Hepatocyte (in vitro differentiated cells): Measurements from ENCODE around the gene ZNF423. TPM values are rescaled to one million over a fixed set of nuclear protein-coding genes. Genes with fewer than 3 reads are reported as not detected.

ENCODE experiments used
- DNase-seq: peaks from one replicate; pipeline ENCODE4 v3.0.0-alpha.2; 2016; ENCODE audit warnings: low spot score
- H2AFZ ChIP-seq: fragments of 200-600 bp; sonication (generic); 2 replicates; pipeline ENCODE4 v1.6.0; 2016; ENCODE audit warnings: antibody characterized with exemption, mild to moderate bottlenecking
- H3K27ac ChIP-seq: fragments of 200-600 bp; sonication (generic); 2 replicates; pipeline ENCODE4 v1.5.1; 2016; ENCODE audit warnings: mild to moderate bottlenecking
- H3K27me3 ChIP-seq: fragments of 200-600 bp; sonication (generic); 2 replicates; pipeline ENCODE4 v1.6.1; 2016
- H3K36me3 ChIP-seq: fragments of 200-600 bp; sonication (generic); replicated peaks from 2 replicates; pipeline ENCODE4 v1.5.1; 2016; ENCODE audit warnings: low read depth; ENCODE audit not compliant: insufficient read depth
- H3K4me1 ChIP-seq: fragments of 200-600 bp; sonication (generic); 2 replicates; pipeline ENCODE4 v1.5.1; 2016; ENCODE audit warnings: mild to moderate bottlenecking, moderate library complexity; ENCODE audit not compliant: insufficient read depth
- H3K4me2 ChIP-seq: fragments of 200-600 bp; sonication (generic); 2 replicates; pipeline ENCODE4 v1.6.0; 2016
- H3K4me3 ChIP-seq: fragments of 200-600 bp; sonication (generic); 2 replicates; pipeline ENCODE4 v1.5.1; 2016; ENCODE audit warnings: mild to moderate bottlenecking
- H3K79me2 ChIP-seq: fragments of 200-600 bp; sonication (generic); 2 replicates; pipeline ENCODE4 v1.6.0; 2017; ENCODE audit warnings: mild to moderate bottlenecking
- H3K9me2 ChIP-seq: fragments of 200-600 bp; sonication (generic); replicated peaks from 2 replicates; pipeline ENCODE4 v1.6.0; 2017; ENCODE audit warnings: mild to moderate bottlenecking; ENCODE audit not compliant: insufficient read depth
- H3K9me3 ChIP-seq: fragments of 200-600 bp; sonication (generic); 2 replicates; pipeline ENCODE4 v1.5.1; 2016; ENCODE audit warnings: low read depth, mild to moderate bottlenecking
- H4K20me1 ChIP-seq: fragments of 200-600 bp; sonication (generic); 2 replicates; pipeline ENCODE4 v1.6.0; 2016; ENCODE audit warnings: mild to moderate bottlenecking; ENCODE audit not compliant: insufficient read depth, poor library complexity, severe bottlenecking
- EZH2 ChIP-seq: fragments of 200-600 bp; sonication (generic); IDR thresholded peaks from 2 replicates; pipeline ENCODE4 v1.6.1; 2016; ENCODE audit warnings: antibody characterized with exemption, mild to moderate bottlenecking, borderline replicate concordance
- EZH2phosphoT487 ChIP-seq: fragments of 200-600 bp; sonication (generic); IDR thresholded peaks from one replicate; pipeline ENCODE4 v1.6.1; 2018; ENCODE audit warnings: antibody characterized with exemption, mild to moderate bottlenecking, low read depth, moderate library complexity; ENCODE audit not compliant: unreplicated experiment, severe bottlenecking
- WGBS: methylation state at CpG from one replicate; pipeline ENCODE4 v1.1.6; 2016; ENCODE audit warnings: low lambda C conversion rate; ENCODE audit errors: missing lambda C conversion rate; 5-methylcytosine and 5-hydroxymethylcytosine counted together
- polyA plus RNA-seq: library from polyadenylated mRNA; unstranded; fragments of >200 nt; fragmentation: Nextera tagmentation; extraction: Ambion mirVana; gene quantifications from 2 replicates; pipeline ENCODE4 v1.2.1, GENCODE V29; 2016
- total RNA-seq: library from RNA; depleted of rRNA; stranded (reverse); fragments of >200 nt; gene quantifications from 2 replicates; pipeline ENCODE4 v1.2.3, GENCODE V29; 2014
- TF ChIP-seq, protein P1 (sequence below): fragments of 200-600 bp; sonication (generic); IDR thresholded peaks from 2 replicates; pipeline ENCODE4 v1.5.1; 2016; ENCODE audit warnings: antibody characterized with exemption, mild to moderate bottlenecking; ENCODE audit not compliant: poor library complexity

Gene ZNF423
- total and polyA plus RNA-seq, 2 experiments from 2014 or later: 9.6 to 11.8 TPM

DNA sequence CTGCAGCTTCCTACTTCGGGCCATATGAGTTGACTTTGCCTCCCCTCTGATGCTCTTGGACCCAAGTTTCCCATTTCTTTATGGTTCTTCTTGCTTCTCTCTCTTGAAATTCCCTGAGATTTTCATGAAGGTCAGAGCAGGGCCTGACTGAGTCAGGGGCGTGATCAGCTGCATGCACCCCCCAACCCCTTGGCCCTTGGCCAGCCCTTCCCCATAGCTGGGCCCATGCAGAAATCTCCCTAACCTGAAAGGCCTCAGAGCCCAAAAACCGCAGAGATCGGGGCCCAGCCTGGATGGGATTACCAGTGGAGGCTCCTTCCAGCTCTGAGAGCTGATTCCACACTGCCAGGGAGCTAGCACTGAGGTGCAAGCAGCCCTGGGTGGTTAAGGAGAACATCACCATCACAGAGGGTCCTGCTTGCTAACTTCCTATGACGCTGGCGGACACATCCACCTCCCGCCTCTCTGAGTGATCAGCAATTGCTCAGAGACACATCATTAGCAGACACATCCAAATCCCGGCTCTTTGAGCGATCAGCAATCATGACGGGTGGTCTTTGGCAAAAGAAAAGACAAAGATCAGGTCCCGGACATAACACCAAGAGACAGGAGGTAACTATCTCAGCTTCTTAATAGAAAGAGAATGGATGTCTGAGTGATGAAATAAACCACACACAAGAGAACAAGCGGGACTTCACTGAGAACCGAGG is 320.9 kb downstream of the ZNF423 start:
- Histone ChIP-seq H3K4me1 (peaks cover 4% of the 10 kb centered on the region), H3K36me3 (no peaks in the 10 kb centered on the region), H4K20me1 (no peaks in the 10 kb centered on the region), H3K9me3 (no peaks in the 10 kb centered on the region), H3K4me2 (no peak overlapping the region), H3K27ac (no peak overlapping the region), H3K9me2 (no peaks in the 10 kb centered on the region), H3K27me3 (no peaks in the 10 kb centered on the region), H3K4me3 (no peak overlapping the region), H3K79me2 (no peaks in the 10 kb centered on the region), H2AFZ (no peak overlapping the region)
- no peak for DNase-seq
- WGBS: 89% methylated on average over 13 of the region's 13 CpGs
- TF ChIP-seq EZH2 (no peak), EZH2phosphoT487 (no peak)
- TF ChIP-seq, protein P1, sequence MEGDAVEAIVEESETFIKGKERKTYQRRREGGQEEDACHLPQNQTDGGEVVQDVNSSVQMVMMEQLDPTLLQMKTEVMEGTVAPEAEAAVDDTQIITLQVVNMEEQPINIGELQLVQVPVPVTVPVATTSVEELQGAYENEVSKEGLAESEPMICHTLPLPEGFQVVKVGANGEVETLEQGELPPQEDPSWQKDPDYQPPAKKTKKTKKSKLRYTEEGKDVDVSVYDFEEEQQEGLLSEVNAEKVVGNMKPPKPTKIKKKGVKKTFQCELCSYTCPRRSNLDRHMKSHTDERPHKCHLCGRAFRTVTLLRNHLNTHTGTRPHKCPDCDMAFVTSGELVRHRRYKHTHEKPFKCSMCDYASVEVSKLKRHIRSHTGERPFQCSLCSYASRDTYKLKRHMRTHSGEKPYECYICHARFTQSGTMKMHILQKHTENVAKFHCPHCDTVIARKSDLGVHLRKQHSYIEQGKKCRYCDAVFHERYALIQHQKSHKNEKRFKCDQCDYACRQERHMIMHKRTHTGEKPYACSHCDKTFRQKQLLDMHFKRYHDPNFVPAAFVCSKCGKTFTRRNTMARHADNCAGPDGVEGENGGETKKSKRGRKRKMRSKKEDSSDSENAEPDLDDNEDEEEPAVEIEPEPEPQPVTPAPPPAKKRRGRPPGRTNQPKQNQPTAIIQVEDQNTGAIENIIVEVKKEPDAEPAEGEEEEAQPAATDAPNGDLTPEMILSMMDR: no peak

DNA sequence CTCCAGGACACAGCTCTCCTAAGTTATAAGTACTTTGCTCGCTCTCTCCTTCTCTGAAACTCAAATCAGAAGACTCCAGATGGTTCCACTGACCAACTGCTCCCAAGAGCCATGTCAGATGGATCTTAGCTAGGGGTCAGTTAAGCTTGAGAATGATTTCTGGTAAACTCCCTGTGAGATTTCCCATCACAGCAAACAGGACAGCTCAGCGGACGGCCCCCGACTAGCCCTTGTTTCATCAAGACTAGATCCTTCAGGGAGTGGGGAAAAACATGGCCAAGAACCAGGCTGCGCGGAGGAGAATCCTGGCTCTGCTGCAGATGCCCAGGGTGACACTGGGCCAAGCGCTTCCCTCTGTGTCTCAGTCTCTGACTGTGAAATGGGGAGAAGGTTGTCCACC is 322.5 kb downstream of the ZNF423 start:
- Histone ChIP-seq H4K20me1 (no peaks in the 10 kb centered on the region), H2AFZ (no peak overlapping the region), H3K4me1 (peaks cover 4% of the 10 kb centered on the region), H3K4me2 (no peak overlapping the region), H3K9me3 (no peaks in the 10 kb centered on the region), H3K4me3 (no peak overlapping the region), H3K9me2 (no peaks in the 10 kb centered on the region), H3K79me2 (no peaks in the 10 kb centered on the region), H3K27ac (no peak overlapping the region), H3K36me3 (no peaks in the 10 kb centered on the region), H3K27me3 (no peaks in the 10 kb centered on the region)
- TF ChIP-seq EZH2 (no peak), EZH2phosphoT487 (no peak)
- TF ChIP-seq, protein P1: no peak
- no peak for DNase-seq
- 96% methylated on average over 7 of the region's 7 CpGs for WGBS

DNA sequence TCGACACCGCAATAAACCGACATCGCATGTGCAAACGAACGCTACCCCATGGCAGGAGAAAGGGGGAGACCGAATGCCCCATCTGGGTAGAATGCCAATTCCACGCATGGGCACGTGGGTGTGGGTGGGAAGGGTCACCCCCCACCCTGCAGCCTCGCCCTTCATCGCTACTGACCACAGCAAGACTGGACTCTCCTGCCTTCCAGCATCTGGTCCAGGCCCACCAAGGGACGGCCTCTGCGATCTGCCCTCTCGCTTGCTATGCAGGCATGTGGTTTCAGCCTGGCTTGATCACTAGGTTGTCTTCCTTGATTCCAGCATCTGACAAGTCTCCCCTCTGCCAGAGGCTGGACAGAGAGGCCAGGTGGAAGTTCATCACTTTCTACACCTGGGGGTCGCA is 323.0 kb downstream of the ZNF423 start:
- 94% methylated on average over 15 of the region's 15 CpGs for WGBS
- H3K36me3 ChIP-seq: no peaks in the 10 kb centered on the region
- H3K4me1 ChIP-seq: peaks cover 7% of the 10 kb centered on the region
- H3K4me2 ChIP-seq: no peak overlapping the region
- DNase-seq: no peak
- no peak overlapping the region for H3K27ac ChIP-seq
- H3K27me3 ChIP-seq: no peaks in the 10 kb centered on the region
- TF ChIP-seq EZH2 (no peak), EZH2phosphoT487 (no peak)
- TF ChIP-seq, protein P1: no peak
- no peak overlapping the region for H2AFZ ChIP-seq
- H3K9me2 ChIP-seq: no peaks in the 10 kb centered on the region
- no peaks in the 10 kb centered on the region for H4K20me1 ChIP-seq
- no peaks in the 10 kb centered on the region for H3K79me2 ChIP-seq
- H3K4me3 ChIP-seq: no peak overlapping the region
- no peaks in the 10 kb centered on the region for H3K9me3 ChIP-seq
